NAMALWA (cell line): ENCODE results near the gene HERC6.
"Not testable (repeated sequence)": the region's sequence is repeated elsewhere in the genome, so short reads cannot be mapped to it uniquely, and the experiment has no call there.

Experiments used
- DNase-seq: peaks from one replicate; pipeline ENCODE4 v3.0.0-alpha.2; 2015; ENCODE audit warnings: low spot score

Gene HERC6

DNA sequence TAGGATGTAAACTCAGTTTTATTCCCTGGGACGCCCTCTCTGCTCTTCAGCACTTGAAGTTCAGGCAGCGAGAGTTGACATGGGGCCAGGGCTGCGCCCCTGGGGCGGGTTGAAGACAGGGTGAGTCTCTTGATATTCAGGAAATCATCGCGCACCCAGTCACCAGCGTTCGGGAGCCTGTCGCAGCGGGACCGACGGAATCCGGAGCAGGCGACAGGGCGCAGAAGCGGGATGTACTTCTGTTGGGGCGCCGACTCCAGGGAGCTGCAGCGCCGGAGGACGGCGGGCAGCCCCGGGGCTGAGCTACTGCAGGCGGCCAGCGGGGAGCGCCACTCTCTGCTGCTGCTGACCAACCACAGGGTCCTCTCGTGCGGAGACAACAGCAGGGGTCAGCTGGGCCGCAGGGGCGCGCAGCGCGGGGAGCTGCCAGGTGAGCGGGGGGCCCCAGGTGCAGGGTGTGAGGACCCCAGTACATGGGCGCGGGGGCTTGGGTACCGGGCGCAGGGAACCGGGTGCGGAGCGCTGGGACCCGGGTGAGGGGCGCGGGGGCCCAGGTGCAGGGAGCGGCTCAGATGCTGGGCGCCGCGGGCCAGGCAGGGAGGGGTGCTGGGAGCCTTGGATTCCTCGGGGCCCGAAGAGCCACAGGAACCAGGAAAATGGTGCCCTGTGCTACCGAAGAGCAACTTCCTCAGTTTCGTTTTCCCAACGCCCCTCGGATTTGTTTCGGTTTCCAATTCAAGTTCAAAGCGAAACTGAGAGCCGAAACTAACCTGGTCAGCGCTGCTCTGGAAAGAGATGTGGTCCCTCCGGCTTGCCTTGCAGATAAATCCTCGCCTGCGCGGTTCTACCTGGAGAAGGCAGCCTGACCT is at the start of gene HERC6:
HERC6 (plus strand) TSS at position 162 of the 869 bp plus-strand sequence; CDS start at position 232, 70 bp downstream.
- DNase-seq: peak; percentile 87

DNA sequence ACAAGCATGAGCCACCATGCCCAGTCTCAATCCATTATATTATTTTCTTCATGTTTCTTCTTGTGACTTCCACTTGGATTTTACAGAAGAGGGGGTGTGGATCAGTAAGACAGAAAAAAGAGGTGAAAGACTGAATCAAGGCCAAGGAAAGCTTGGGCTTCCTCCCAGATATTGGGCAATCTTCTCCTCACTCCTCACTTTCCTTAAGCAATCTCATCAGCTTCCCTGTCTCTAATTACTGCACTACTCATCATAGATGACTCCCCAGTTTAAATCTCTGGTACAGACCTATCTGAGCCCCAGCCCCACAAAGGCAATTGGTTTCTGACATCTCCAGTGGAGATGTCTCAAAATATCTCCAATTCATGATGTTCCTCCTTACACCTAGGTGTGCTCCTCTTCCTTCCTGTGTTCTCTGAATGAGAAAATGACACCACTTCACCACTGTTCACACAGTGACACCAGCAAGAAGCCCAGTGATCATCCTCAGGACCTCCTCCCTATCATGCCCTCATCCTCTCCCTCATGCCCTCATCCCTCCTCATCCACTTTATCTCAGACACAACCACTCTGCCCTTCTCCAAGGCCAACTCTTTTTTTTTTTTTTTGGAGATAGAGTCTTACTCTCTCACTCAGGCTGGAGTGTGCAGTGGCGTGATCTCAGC is 44.8 kb upstream of the HERC6 start:
- no peak for DNase-seq

DNA sequence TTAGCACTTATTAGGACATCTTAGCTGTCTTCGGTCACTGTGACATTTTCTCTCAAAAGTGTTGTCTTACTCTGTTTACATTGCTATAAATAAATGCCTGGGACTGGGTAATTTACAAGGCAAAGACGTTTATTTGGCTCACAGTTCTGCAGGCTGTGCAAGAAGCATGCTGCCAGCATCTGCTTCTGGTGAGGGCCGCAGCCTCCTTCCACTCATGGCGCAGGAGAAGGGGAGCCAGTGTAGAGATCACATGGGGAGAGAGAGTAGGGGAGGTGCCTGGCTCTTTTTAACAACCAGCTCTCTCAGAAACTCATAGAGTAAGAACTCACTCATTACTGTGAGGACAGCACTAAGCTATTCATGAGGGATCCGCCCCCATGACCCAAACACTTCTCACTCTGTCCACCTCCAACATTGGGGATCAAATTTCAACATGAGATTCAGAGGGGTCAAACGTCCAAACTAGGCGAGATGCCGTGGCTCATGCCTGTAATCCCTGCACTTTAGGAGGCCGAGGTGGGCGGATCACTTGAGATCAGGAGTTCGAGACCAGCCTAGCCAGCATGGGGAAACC is 43.5 kb upstream of the HERC6 start:
- no peak for DNase-seq

DNA sequence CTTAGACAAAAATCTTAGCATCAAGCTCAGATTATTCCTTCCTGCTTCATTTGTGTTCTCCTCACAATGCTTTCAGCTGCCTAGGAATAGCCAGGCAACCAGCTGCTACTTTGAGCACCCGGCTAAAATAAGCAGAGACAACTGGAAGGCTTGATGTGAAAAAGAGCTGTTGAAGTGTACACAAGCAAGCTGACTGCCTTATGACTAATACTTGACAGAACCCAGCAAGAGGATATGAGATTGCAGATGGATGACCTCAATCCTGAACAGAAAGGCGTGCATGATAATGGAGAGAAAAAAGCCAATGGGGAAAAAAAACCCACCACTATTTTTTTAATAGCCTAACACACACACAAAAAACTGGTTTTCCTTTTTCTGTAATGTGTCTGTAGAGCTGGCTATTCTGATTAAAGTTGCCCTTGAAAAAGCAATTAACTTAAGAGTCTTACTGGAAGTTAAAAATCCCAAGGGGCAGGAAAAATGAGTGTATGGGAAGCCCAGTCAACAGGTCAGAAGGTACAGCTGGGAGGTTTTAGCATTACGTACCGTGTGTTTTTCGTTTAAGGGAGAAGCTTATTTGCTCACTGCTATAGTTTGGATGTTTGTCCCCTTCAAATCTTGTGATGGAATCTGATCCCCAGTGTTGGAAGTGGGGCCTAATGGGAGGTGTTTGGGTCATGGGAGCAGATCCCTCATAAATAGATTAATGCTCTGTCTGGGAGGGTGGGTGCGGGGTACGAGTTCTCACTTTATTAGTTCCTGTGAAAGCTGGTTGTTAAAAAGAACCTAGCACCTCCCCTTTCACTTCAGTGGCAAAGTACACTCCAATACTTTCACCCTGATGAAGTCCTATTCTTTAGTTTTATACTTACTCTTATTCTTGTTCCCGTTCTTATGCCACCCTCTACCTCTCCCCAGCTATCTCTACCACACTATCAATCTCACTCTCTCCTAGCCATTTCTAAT is 37.1 kb upstream of the HERC6 start:
- DNase-seq: no peak

DNA sequence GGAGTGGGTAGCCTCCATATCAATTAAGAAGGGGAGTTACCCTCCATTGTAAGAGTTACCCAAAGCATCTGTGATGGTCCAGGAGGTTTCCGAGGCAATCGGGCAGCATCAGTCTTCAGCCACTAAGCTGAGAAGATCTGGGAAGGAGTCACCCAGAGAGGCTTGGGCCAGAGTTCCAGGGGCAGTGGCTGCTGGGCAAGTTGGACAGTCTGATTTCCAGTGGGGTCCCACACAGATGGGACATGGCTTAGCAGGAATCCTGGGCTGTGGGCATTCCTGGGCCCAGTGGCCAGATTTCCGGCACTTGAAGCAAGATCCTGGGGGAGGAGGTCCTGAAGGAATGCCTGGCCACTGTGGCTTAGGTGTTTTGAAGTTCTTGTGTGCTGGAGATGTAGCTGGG is 31.8 kb upstream of the HERC6 start:
- not testable (repeated sequence) for DNase-seq

DNA sequence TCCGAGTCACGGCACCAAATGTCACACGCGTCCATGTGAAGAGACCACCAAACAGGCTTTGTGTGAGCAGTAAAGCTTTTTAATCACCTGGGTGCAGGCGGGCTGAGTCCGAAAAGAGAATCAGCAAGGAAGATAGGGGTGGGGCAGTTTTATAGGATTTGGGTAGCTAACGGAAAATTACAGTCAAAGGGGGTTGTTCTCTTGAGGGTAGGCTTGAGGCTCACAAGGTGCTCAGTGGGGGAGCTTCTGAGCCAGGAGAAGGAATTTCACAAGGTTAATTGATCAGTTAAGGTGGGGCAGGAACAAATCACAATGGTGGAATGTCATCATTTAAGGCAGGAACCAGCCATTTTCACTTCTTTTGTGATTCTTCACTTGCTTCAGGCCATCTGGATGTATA is 29.9 kb upstream of the HERC6 start:
- DNase-seq: not testable (repeated sequence)

DNA sequence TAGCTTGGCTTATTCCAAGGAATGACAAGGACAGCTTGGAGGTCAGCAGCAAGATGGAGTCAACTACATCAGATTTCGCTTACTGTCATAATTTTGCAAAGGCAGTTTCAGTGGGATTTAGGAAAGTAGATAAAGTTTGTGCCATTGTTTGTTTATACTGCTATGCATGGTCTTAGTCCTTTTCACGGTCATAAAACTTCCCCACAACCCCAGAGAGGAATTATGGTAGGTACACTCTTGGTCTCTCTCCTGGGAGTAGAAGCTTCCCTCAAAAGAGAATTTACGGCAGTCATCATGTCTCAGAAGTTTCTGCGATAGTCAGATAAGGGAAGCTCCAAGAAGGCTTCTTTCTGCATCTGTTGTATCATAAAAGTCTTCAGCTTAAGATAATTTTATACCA is 27.9 kb upstream of the HERC6 start:
- no peak for DNase-seq

DNA sequence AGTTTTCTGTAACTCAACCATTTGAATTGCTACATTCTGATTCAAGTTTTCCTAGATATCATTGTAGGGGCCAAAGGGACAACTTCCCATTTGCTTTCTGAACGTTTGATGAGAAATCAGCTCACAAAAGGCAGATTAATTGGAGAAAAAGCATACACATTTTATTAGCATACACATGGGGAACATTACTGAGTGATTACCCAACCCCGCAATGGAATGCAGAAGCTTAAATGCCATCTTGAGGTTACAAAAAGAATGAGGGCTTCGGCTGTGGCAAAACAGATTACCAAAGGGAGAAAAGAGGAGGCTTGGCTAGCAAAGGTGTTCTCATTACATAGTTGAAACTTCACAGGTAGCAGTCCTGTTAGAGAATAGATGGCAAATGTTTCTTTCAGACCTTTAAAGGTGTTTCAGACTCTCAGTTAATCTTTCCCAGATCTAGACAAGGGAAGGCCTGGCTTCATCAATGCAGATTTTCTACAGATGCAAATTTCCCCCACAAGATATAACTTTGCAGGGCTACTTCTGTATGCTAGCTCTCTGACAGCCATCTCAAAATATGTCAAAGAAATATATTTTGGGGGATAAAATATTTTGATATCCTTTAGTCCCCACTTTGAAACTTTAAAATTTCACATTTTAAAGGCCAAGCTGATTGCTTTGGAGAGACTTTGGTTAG is 26.5 kb upstream of the HERC6 start:
- DNase-seq: no peak

DNA sequence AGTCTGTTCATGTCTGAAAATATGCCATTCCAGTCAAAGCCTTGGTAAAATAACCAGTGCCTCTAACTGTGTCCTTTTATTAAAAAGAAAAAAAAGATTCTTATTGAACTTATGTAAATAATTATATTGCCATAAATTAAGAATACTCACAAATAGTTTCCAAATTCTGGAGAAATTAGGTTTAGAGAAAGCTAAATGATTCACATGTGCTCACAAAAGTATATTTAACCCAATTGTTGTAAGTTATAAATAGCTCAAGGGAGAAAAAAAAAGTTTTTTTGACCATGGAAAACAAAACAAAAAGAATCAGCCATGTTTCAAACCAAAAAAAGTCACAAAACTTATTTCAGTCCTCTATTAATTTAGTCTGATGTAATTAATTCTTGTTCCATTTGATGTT is 25.3 kb upstream of the HERC6 start:
- peak; percentile 8 for DNase-seq

DNA sequence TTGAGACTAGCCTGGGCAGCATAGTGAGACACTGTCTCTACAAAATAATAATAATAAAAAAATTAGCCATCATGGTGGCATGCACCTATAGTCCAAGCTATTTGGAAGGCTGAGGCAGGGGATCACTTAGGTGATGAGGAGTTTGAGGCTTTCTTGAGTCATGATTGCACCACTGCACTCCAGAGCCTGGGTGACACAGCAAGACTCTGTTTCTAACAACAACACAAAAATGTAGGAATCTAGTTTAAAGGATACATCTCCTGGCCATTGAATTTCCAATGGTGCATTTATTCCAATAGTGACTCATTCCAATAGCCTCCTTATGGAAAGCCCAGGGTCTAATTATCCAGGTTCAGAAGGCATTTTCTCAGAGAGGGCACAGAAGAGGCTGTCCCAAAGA is 21.9 kb upstream of the HERC6 start:
- DNase-seq: no peak

DNA sequence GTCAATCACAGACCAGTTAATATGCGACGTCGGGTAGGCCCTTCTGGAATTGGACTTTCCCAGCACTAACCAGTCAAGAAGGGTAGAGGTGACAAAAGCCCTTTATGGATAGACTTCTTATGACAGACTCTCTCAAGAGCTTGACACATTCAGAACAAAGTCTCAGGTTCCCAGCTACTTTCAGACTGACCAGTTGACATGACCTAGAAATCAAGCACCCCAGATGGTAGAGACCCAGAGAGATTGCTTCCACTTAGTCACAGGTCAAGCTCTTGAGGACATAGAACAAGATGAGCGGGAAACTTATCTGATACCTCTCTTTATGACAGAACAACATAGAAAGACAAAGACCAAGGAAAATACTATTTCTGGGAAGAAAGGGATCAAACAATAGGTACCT is 21.4 kb upstream of the HERC6 start:
- no peak for DNase-seq

DNA sequence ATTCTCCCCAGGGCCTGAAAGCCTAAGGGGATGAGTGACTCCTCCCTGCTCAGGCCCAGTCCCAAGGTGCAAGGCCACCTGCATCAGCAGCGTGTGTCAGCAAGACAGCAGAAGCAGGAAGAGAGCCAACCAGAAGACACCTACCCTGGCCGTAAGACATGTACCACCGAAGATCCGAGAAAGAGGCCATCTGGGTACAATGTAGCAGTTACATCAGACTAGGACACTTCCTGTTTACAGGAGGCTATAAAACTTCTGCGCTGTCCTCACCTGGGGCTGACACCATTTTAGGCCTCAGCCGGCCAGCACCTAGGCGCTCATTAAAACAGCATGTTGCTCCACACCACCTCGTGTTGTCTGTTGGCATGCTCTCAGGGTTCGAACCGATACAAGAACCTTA is 19.1 kb upstream of the HERC6 start:
- DNase-seq: no peak

DNA sequence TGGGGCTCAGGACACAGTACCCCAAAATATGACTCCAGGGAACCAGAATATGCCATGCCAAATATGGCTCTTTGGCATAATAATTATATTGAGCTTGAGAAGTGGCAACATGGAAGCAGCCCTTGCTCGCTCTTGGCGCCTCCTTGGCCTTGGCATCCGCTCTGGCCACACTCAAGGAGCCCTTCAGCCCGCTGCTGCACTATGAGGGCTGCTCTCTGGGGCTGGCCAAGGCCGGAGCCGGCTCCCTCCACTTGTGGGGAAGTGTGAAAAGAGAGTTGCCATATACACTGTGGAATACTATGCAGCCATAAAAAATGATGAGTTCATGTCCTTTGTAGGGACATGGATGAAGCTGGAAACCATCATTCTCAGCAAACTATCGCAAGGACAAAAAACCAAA is 18.4 kb upstream of the HERC6 start:
- no peak for DNase-seq

DNA sequence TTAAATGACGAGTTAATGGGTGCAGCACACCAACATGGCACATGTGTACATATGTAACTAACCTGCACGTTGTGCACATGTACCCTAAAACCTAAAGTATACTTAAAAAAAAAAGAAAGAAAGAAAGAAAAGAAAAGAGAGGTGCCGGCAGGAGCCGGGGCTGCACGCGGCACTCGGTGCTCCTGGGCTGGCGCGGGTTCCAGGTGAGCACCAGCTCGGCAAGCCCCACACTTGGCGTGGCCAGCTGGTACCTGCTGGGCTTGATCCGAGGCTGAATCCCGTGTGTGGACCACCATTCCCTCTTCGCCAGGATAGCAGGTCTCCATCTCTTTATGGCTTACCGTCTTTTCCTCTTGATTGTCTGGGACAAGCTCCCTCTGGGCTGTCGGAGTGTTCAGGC is 17.9 kb upstream of the HERC6 start:
- no peak for DNase-seq

DNA sequence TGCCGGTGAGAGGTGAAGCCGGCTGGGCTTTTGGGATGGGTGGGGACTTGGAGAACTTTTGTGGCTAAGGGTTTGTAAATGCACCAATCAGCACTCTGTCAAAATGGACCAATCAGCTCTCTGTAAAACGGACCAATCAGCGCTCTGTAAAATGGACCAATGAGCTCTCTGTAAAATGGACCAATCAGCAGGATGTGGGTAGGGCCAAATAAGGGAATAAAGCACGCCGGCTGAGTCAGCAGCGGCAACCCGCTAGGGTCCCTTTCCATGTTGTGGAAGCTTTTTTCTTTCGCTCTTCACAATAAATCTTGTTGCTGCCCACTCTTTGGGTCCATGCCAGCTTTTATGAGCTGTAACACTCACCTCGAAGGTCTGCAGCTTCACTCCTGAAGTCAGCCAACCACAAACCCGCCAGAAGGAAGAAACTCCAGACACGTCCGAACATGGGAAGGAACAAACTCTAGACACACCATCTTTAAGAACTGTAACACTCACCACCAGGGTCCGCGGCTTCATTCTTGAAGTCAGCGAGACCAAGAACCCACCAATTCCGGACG is 17.4 kb upstream of the HERC6 start:
- not testable (repeated sequence) for DNase-seq

DNA sequence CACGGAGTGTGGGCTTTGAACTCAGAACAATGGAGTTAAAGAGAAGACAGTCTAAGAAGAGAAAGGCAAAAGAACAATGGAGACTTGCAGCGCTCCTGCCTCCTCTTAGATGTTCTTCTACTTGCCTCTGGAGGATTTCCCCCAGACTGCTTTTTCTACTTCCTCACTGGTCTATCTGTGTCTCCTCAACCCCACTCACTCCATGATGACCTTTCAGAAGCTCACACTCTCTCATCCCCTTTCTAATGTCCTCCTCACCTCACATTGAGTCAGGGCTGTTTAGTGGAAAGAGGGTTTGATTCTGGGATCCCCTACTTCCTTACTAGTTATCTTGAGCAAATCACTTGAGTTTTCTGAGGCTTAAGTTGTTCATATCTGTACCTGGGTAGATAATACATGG is 12.2 kb upstream of the HERC6 start:
- DNase-seq: no peak

DNA sequence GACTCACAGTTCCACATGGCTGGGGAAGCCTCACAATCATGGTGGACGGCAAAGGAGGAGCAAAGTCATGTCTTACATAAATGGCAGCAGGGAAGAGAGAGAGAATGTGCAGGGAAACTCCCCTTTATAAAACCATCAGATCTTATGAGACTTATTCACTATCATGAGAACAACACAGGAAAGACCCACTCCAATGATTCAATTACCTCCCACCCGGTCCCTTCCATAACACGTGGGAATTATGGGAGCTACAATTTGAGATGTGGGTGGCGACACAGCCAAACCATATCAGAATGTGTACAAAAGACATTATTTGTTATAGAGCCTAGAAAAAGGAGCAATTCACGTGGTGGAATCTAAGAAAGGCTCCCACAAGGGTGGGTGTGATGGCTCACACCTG is 10.8 kb upstream of the HERC6 start:
- DNase-seq: no peak

DNA sequence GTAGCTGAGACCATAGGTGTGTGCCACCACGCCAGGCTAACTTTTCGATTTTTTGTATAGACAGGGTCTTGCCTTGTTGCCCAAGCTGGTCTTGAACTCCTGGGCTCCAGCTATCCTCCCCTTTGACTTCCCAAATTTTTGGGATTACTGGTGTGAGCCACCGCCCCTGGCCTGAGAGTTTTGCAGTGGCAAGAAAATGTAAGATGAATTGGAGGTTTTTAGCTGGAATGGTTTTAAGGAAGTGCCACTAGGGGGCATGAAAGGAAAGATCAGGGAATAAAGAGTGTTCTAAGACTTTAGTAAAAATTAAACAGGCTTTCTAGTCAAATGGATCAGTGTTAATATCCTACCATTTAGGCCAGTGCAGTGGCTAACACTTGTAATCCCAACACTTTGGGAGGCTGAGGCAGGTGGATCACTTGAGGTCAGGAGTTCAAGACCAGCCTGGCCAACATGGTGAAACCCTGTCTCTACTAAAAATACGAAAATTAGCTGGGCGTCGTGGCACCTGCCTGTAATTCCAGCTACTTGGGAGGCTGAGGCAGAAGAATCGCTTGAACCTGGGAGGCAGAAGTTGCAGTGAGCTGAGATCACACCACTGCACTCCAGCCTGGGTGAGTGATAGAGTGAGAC is 9.4 kb upstream of the HERC6 start:
- peak; percentile 27 for DNase-seq

DNA sequence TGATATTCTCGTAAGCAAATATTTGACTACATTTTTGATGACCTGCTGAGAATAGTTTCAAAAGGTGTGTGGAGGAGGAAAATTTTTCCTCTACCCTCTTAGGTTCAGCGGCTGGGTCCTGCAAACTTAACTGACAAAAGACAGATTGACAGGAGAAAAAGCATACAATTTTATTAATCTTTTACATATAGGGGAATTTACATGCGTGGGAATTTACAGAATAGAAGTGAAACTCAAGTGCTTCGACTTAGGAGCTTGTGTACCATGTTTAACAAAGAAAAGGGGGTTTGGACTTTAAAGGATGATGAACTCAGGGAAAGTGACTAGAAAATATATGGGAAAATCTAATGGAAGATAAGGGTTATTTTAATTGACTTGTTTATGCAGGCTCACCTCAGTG is 2.5 kb downstream of the HERC6 start:
- no peak for DNase-seq

DNA sequence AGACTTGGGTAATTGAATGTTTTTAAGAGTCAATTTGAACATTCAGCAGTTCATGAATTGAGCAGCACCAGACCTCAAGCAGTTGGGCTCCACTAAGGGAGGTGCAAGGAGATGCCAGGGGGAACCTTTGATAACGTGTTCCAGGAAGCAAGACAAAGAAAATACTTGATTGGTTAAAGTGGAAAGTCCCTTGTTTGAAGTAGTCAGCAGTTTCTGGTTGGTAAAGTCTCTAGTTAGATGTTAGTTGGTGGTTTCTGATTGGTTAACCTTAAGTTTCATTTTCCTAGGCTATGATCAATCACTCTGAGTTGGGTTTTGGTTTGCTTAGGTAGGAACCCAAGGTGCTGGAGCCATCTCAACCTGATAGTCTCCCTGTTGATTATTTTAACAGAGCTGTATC is 4.0 kb downstream of the HERC6 start:
- no peak for DNase-seq

DNA sequence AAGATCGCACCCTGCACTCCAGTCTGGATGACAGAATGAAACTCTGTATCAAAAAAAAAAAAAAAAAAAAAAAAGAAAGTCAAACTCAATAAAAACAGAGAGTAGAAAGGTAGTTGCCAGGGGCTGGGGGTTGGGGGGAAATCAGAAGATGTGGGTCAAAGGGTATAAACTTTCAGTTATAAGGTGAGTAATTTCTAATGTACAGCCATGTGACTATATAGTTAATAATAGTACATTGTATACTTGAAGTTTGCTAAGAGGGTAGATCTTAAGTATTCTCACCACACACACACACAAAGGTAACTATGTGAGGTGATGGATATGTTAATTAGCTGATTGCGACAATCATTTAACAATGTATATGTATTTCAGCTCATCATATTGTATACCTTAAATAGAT is 11.5 kb downstream of the HERC6 start:
- no peak for DNase-seq
